ENCODE data around the gene PPP1R13B. TPM values are rescaled to one million over a fixed set of nuclear protein-coding genes. Genes with fewer than 3 reads are reported as not detected.

Gene PPP1R13B
- total RNA-seq, 1 experiment from 2014 or later: 17.8 TPM

DNA sequence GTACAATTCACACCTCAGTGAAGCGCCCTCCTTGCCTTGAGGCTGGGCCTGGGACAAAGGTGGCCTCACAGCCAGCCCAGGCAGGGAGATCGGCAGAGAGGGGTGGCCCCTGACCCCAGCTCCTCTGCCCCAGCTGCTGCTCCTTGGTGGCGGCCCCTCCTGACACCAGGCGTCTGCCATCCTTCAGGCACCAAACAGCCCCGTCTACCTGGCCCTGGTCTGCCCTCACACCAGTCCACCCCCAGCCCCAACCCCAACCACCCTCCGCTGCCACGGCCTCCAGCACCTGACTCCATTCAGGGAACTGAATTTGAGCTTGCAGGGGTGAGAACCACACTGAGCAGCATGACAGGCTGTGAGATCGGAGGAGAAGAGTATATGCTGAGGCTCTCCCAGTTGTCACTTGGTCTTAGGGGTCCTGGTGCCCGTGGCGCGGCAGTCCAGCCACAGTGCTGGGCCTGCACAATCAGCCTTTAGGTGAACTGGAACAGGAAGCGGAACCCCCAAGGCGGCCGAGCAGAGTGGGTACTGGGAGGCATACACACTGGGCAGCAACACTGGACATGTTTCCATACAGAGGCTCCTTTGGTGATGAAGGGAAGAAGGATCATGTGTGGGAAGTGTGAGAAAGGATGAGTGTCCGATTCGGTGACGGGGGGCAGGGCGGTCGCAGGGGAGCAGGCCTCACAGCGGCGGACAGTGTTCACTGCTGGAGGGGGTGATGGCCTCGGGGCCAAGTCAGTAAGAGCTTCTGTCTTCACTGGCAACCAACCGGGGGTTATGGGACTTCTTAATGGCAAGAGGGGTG, 113.1 kb downstream of the PPP1R13B start:
- Histone ChIP-seq H3K36me3 (ENCODE audit: control insufficient read depth in 1 of 2, insufficient read depth in 2 of 2, low read length in 2 of 2) (peaks cover 3% of the 10 kb centered on the region in 2 experiments; a peak in 3 of 4 replicates), H3K9me3 (ENCODE audit: control insufficient read depth in 1 of 2, insufficient read depth in 1 of 2, low read depth in 1 of 2, low read length in 2 of 2) (no peaks in the 10 kb centered on the region), H3K27ac (ENCODE audit: low read depth, low read length) (no peak overlapping the region), H3K27me3 (ENCODE audit: insufficient read depth, low read length) (no peaks in the 10 kb centered on the region), H3K79me2 (ENCODE audit: insufficient read depth, low read length) (no peaks in the 10 kb centered on the region), H2AFZ (ENCODE audit: low read depth, low read length, poor library complexity, severe bottlenecking) (no peak overlapping the region), H3K9ac (ENCODE audit: low read length) (no peak overlapping the region), H3K9me2 (ENCODE audit: insufficient read depth) (no peaks in the 10 kb centered on the region), H3K4me2 (ENCODE audit: low read length) (no peak overlapping the region), H3K4me1 (ENCODE audit: control insufficient read depth in 1 of 2, insufficient read depth in 2 of 2, low read length in 2 of 2) (no peaks in the 10 kb centered on the region), H4K20me1 (ENCODE audit: insufficient read depth) (no peaks in the 10 kb centered on the region), H3K4me3 (replicated peaks in 1 of 2; ENCODE audit: low read depth in 1 of 2, low read length in 2 of 2) (no peak overlapping the region)
- POLR2A ChIA-PET: no interaction called here
- intact Hi-C loops (cut with micrococcal nuclease): no loop called here
- no peak for TF ChIP-seq ELF1 (IDR thresholded peaks at IDR 0.05; ENCODE audit: borderline replicate concordance, low read depth)
- TF ChIP-seq, protein P1, sequence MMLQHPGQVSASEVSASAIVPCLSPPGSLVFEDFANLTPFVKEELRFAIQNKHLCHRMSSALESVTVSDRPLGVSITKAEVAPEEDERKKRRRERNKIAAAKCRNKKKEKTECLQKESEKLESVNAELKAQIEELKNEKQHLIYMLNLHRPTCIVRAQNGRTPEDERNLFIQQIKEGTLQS (IDR thresholded peaks at IDR 0.05): no peak
- TF ChIP-seq POLR2AphosphoS5 (IDR thresholded peaks at IDR 0.05; ENCODE audit: low read depth, low read length): no peak
- TF ChIP-seq TCF7L2 (IDR thresholded peaks at IDR 0.05; ENCODE audit: borderline replicate concordance, extremely low read depth, insufficient read depth, insufficient read length): no peak
- TF ChIP-seq ZFX (IDR thresholded peaks at IDR 0.05): no peak
- no peak for TF ChIP-seq EZH2phosphoT487 (IDR thresholded peaks at IDR 0.05; ENCODE audit: borderline replicate concordance)
- no peak for TF ChIP-seq SIN3A (IDR thresholded peaks at IDR 0.05; ENCODE audit: low read depth)
- TF ChIP-seq POLR2A (IDR thresholded peaks at IDR 0.05; ENCODE audit: borderline replicate concordance, extremely low read depth, insufficient read depth, insufficient read length): no peak
- TF ChIP-seq EZH2 (IDR thresholded peaks at IDR 0.05): no peak
- no peak for TF ChIP-seq JUND (IDR thresholded peaks at IDR 0.05)
- TF ChIP-seq, protein P2, sequence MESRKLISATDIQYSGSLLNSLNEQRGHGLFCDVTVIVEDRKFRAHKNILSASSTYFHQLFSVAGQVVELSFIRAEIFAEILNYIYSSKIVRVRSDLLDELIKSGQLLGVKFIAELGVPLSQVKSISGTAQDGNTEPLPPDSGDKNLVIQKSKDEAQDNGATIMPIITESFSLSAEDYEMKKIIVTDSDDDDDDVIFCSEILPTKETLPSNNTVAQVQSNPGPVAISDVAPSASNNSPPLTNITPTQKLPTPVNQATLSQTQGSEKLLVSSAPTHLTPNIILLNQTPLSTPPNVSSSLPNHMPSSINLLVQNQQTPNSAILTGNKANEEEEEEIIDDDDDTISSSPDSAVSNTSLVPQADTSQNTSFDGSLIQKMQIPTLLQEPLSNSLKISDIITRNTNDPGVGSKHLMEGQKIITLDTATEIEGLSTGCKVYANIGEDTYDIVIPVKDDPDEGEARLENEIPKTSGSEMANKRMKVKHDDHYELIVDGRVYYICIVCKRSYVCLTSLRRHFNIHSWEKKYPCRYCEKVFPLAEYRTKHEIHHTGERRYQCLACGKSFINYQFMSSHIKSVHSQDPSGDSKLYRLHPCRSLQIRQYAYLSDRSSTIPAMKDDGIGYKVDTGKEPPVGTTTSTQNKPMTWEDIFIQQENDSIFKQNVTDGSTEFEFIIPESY (IDR thresholded peaks at IDR 0.05; ENCODE audit: extremely low read depth, insufficient replicate concordance, low read length): no peak
- no peak for TF ChIP-seq EGR1 (IDR thresholded peaks at IDR 0.05; ENCODE audit: low read depth)
- TF ChIP-seq RAD21 (IDR thresholded peaks at IDR 0.05; ENCODE audit: low read depth): no peak
- no peak for TF ChIP-seq CEBPB (IDR thresholded peaks at IDR 0.05; ENCODE audit: low read depth)
- TF ChIP-seq, protein P3, sequence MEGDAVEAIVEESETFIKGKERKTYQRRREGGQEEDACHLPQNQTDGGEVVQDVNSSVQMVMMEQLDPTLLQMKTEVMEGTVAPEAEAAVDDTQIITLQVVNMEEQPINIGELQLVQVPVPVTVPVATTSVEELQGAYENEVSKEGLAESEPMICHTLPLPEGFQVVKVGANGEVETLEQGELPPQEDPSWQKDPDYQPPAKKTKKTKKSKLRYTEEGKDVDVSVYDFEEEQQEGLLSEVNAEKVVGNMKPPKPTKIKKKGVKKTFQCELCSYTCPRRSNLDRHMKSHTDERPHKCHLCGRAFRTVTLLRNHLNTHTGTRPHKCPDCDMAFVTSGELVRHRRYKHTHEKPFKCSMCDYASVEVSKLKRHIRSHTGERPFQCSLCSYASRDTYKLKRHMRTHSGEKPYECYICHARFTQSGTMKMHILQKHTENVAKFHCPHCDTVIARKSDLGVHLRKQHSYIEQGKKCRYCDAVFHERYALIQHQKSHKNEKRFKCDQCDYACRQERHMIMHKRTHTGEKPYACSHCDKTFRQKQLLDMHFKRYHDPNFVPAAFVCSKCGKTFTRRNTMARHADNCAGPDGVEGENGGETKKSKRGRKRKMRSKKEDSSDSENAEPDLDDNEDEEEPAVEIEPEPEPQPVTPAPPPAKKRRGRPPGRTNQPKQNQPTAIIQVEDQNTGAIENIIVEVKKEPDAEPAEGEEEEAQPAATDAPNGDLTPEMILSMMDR (IDR thresholded peaks at IDR 0.05 in 2 of 3, conservative IDR thresholded peaks at IDR 0.05 in 1 of 3; ENCODE audit: borderline replicate concordance in 1 of 3, insufficient read depth in 1 of 3, low read depth in 2 of 3, low read length in 2 of 3): no peak
- RAD21 ChIA-PET (ENCODE audit: low non-redundant PET in 1 of 2, low total read pairs in 2 of 2, uncharacterized antibody in 2 of 2, unreplicated experiment in 2 of 2): no interaction called here
- ATAC-seq (no peak), DNase-seq (ENCODE audit: low read depth, low spot score) (no peak)
- BruUV-seq (replicated peaks): no TSS peak
- CTCF ChIA-PET: no interaction called here
